Effector CD4-positive, alpha-beta T cell (primary cell): ENCODE measurements around the gene DGKA.
"Not testable (repeated sequence)": the region's sequence is repeated elsewhere in the genome, so short reads cannot be mapped to it uniquely, and the experiment has no call there.

Experiments
- DNase-seq: peaks from one replicate; pipeline ENCODE4 v3.0.0-alpha.2; 2020

The DGKA gene

GRCh38 chr12:55969356-55969755 lies 38.4 kb downstream of the DGKA start:
- DNase-seq, result no peak

DNA sequence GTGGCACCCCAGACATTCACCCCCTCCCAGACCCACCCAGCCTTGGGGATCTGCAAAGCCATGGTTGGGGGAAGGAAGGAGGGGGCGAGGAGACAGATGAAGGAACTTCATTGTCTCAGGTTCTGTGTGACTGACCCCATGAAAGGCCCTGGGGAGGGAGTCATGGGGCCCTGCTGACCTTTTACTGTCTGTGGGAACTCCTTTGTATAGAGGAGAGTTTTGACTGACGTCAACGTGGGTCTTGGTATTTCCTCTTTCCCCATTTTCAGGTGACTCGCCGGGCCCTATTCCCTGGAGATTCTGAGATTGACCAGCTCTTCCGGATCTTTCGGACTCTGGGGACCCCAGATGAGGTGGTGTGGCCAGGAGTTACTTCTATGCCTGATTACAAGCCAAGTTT lies 39.8 kb downstream of the DGKA start:
- no peak for DNase-seq

- no peak for DNase-seq
Observed at GRCh38 chr12:55972042-55972441, 41.1 kb downstream of the DGKA start.

DNA sequence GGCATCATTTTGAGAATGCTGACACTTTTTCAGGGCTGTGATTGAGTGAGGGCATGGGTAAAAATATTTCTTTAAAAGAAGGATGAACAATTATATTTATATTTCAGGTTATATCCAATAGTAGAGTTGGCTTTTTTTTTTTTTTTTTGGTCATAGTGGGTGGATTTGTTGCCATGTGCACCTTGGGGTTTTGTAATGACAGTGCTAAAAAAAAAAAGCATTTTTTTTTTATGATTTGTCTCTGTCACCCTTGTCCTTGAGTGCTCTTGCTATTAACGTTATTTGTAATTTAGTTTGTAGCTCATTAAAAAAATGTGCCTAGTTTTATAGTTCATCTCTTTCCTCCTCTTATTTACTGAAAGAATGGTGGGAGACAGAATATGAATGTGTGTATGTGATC lies 41.5 kb downstream of the DGKA start:
- DNase-seq, result no peak

- DNase-seq, result no peak
Observed at GRCh38 chr12:55972911-55973598, 42.1 kb downstream of the DGKA start.

DNA sequence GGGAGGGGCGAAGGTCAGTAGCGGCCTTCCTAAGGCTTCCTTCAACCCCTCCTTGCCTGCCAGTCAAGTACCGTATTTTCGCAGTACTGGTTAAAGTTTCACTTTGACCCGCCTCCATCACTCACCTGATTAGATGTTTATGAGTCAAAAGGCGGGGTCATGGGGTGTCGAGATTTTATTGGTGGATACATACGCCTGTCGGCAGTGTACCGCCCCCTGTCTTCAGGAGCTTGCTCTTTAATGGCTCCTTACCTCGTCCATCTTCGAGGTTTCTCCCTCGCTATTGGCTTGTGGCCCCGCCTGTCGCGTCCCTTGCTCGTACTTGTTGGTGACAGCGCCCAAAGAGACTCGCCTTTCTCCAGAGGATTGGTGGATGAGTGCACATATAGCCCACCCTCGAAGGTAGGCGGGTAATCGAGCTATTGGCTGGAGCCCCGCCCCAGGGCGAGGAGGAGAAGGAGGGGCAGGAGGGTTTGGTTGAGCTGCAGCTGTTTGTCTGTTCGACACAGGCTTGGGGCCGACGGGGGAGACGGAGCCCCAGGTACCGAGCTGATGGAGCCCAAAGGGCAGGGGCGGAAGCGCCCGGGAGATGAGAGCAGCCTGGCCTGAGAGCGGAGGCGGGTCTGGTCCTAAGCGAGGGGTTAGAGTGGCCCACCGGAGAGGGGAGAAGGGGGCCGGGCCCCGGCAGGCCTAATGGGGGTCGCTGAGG lies 42.8 kb downstream of the DGKA start, which contains the start of gene RAB5B:
Gene RAB5B (plus strand): TSS at position 480 of the 709 bp plus-strand sequence. CDS start 12,883 bp downstream, outside the sequence.
- peak; percentile 98 for DNase-seq

- no peak for DNase-seq
Observed at GRCh38 chr12:55974308-55974730, 43.4 kb downstream of the DGKA start.

DNA sequence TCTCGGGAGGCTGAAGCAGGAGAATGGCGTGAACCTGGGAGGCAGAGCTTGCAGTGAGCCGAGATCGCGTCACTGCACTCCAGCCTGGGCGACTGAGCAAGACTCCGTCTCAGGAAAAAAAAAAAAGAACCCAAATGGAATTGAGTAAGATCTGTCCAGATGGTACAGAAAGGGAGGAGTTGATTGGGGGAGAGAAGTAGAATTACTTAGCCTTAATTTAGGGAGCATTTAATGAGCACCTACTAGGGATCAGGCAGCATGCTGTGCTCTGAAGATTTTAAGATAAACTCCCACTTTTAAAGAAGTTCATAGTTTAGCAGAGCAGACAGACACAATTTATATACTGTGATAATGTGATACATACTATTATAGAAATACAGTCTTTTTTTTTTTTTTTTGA lies 47.4 kb downstream of the DGKA start:
- DNase-seq, result no peak

- no peak for DNase-seq
Observed at GRCh38 chr12:55979069-55979468, 48.1 kb downstream of the DGKA start.

- not testable (repeated sequence) for DNase-seq
Observed at GRCh38 chr12:55981882-55982281, 50.9 kb downstream of the DGKA start.

DNA sequence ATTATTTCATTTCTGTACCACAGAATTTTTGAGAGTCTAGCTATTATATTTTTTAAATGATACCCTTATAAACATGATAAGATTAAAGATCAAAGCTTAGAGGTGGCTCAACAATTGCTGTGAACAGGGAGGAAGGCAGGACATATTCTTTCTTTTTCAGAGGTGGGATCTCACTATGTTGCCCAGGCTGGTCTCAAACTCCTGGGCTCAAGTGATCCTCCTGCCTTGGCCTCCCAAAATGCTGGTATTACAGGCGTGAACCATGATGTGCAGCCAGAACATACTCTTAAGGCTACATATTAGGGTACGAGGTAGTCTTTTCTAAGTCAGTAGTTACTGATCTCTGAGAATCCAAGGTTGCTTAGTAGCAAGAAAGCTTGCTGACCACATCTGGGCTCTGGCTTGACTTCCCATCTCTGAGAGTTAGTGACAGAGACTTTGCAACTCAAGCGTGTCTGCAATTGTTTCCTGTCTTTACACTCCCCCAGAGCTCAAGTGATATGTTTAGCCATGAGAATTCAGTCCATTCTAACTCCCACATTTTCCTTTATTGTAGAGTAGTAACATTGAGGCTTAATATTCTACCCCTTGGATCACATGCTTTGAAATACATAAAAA lies 51.5 kb downstream of the DGKA start:
- no peak for DNase-seq

- no peak for DNase-seq
Observed at GRCh38 chr12:55983232-55983842, 52.4 kb downstream of the DGKA start.

DNA sequence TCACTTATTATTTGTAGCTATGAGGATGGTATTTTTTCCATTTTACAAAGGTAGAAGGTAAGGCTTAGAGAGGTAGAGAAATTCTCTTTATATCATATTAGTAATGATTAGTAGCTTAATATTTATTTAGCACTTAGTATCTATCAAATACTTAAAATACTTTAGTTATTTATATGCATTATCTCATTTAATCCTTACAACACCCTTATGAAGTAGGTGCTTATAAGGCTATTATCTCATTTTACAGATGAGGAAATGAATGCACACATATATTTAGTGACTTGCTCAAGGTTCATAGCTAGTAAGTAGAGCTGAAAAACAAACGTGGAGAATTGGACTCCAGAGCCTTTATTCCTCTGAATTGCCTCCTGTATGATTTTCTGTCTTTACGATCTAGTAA lies 53.9 kb downstream of the DGKA start:
- no peak for DNase-seq

DNA sequence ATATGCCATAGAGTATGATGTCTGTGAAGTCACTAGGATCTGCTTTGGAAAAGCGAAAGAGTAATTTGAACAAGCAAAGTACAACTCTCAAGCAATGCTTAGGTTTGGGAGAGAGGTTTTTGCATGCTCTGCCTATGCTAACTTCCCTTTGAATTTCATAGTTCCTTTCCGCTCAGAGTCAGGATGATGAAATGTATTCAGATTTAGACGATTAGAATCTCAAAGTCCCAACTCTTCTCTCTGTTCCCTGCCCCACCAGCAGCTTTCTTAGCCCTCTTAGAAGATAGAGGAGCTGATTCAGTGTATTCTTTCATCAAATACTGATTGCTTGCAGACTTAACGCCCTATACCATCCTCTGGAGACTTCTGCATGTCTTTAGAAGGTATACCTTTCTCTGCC lies 54.4 kb downstream of the DGKA start:
- DNase-seq, result no peak

DNA sequence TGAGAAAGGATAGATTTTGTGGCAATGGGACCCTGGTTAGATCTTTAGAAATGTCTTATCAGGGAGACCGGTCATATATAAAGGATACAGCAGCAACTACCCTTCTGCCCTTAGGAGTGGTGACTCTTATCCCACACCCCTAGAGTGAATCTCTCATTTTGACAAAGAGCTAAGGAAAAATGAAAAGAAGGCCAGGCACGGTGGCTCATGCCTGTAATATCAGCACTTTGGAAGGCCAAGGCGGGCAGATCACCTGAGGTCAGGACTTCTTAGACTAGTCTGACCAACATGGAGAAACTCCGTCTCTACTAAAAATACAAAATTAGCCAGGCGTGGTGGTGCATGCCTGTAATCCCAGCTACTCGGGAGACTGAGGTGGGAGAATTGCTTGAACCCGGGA lies 55.0 kb downstream of the DGKA start:
- DNase-seq, result not testable (repeated sequence)

GRCh38 chr12:55991110-55991509 lies 60.1 kb downstream of the DGKA start:
- no peak for DNase-seq

DNA sequence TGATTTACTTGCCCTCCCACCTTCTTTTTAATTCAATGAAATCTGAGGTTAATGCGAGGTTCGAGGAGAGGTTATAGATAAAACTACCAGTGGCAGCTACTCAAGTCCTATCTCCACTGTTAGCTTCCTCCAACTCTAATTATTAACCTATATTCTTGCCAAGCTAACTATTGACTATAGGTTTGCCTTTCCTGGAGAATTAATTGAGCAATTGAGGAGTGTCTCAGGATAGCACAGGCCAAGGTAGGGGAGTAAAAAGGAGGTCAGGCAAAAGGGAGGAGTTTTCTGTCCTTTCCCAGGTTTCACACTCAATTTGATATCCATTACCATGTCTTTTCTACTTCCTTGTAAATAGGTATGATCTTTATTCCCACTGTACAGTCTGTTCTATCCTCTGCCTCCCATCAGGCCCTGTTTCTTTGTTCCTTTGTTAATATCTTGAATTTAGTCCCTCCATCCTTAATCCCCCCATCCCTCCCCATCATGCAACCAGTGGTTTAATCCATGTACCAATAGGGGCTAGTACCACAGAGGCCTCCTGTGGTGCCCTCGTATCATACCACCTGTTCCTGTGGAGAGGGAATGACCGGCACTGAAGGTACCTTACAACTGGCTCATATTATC lies 62.4 kb downstream of the DGKA start:
- no peak for DNase-seq

DNA sequence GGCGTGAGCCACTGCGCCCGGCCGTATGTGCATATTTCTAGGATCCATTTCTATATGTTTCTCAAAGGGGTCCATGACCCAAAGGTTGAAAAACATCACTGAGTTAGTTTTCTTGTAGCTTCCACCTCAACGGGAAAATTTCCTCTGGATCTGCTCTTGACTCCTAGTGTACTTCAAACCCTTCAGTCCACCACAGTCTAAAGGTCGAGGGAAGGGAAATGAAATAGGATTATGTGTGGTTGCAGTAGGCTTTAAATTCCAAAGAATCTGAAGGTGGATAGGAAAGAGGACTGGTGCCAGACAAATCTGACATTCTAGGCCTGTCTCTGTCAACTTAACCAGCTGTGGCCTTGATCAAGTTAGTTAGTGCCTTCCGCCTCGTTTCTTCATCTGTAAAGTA lies 64.4 kb downstream of the DGKA start:
- DNase-seq, result no peak

- peak; percentile 68 for DNase-seq
Observed at GRCh38 chr12:55996201-55996714, 65.3 kb downstream of the DGKA start.

DNA sequence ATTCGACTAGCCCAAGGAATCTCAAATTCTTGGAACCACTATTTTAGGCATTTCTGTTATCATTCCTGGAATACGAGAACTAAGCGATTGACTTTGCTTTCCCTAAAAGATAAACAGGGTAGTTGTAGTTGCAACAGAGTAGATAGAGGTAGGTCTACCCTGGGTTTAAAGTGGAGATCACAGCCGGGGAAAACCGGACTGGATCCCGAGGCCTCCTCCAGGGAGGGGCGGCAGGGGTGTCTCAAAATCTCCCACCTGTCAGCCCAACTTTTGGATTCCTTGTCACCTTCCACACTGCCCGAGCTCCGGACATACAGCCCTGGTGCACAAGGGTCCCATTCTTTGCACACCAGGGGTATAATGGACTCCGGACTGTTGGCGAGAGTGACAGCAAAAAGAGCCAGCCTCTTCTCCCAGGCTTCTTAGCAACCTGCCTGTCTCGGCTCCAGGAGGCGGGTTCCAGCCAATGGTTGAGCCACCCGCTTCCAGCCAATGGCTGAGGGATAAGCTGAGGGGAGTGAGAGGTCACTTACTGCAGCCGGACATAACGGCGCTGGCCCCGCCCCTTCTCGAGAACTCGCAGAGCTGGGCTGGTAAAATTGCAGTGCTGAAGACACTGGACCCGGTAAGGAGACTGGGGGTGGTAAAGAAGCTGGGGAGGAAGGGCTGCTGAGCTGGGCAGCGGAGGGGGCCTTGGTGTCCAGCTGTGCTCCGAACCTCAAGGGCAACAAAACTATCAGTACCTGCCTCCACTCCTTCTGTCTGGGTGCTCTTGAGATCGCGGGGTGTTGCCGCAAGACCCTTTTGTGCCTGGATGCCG lies 66.0 kb downstream of the DGKA start, which contains the start of gene SUOX:
Gene SUOX (plus strand): TSS at position 562 of the 820 bp plus-strand sequence. CDS start 4,946 bp downstream, outside the sequence.
- no peak for DNase-seq

- DNase-seq, result no peak
Observed at GRCh38 chr12:55997535-55997859, 66.5 kb downstream of the DGKA start.

- not testable (repeated sequence) for DNase-seq
Observed at GRCh38 chr12:55999522-55999921, 68.6 kb downstream of the DGKA start.
